GM12878 (cell line): ENCODE results near the gene BARX2.

Source experiments
- CTCF ChIP-seq, 3 experiments: IDR thresholded peaks in 2 of 3; conservative IDR thresholded peaks in 1 of 3; 2 replicates each; pipeline ENCODE4 v1.5.1; 2011; ENCODE audit warnings: low read depth in 3 of 3, low read length in 3 of 3, mild to moderate bottlenecking in 3 of 3, control low read depth in 2 of 3, moderate library complexity in 2 of 3, inconsistent platforms in 1 of 3, mixed read lengths in 1 of 3; ENCODE audit not compliant: control insufficient read depth in 2 of 3, insufficient read depth in 1 of 3; ENCODE audit errors: extremely low read depth in 1 of 3
- E2F4 ChIP-seq: IDR thresholded peaks from 2 replicates; pipeline ENCODE4 v1.6.1; 2012; ENCODE audit warnings: low read depth, low read length, improper control_type of control experiment
- E4F1 ChIP-seq: fragments of 450-650 bp; IDR thresholded peaks from 2 replicates; pipeline ENCODE4 v1.6.1; 2018; ENCODE audit warnings: borderline replicate concordance, mild to moderate bottlenecking; ENCODE audit not compliant: partially characterized antibody
- EZH2 ChIP-seq: IDR thresholded peaks from 2 replicates; pipeline ENCODE4 v1.6.1; 2012; ENCODE audit warnings: low read depth, mild to moderate bottlenecking, control low read depth, inconsistent platforms, low read length, borderline replicate concordance; ENCODE audit not compliant: control insufficient read depth
- FOXM1 ChIP-seq: IDR thresholded peaks from 2 replicates; pipeline ENCODE4 v1.6.1; 2012; ENCODE audit warnings: low read depth, mild to moderate bottlenecking, inconsistent platforms, low read length, moderate library complexity
- LARP7 ChIP-seq: fragments of 450-650 bp; IDR thresholded peaks from 2 replicates; pipeline ENCODE4 v1.6.1; 2017; ENCODE audit warnings: mild to moderate bottlenecking
- RAD21 ChIP-seq: IDR thresholded peaks from 2 replicates; pipeline ENCODE4 v1.6.1; 2011; ENCODE audit warnings: mild to moderate bottlenecking, low read depth, low read length, moderate library complexity; ENCODE audit not compliant: insufficient read depth
- REST ChIP-seq: IDR thresholded peaks from 2 replicates; pipeline ENCODE4 v1.6.1; 2012; ENCODE audit warnings: mild to moderate bottlenecking, low read depth, low read length
- SIN3A ChIP-seq: IDR thresholded peaks from 2 replicates; pipeline ENCODE4 v1.6.1; 2012; ENCODE audit warnings: low read depth, low read length, improper control_type of control experiment
- TF ChIP-seq, protein P1 (sequence below): fragments of 450-650 bp; IDR thresholded peaks from 2 replicates; pipeline ENCODE4 v1.6.1; 2014; ENCODE audit warnings: mild to moderate bottlenecking

DNA sequence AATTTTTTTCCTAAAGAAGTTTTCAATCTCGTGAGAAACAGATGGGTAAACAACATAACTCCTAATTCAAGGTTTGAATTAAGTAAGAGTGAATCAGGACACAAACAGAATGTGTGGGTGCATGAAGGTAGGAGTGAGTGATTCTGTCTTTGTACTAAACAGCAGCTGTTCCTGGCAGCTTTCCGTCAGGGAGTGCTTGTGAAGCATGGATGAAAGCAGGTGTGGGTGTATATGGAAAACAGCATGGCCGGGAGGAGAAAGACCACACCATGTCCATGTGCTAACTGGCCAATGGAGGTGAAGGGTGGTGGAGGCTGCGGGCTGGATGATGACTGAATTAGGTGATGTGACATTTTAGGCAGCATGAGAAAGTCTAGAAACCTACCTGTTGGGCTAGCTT lies 49.6 kb downstream of the BARX2 start:
- TF ChIP-seq SIN3A (no peak), RAD21 (no peak), CTCF (IDR thresholded peaks at IDR 0.05 in 2 of 3, conservative IDR thresholded peaks at IDR 0.05 in 1 of 3; ENCODE audit: control insufficient read depth in 2 of 3, extremely low read depth in 1 of 3, insufficient read depth in 1 of 3, low read depth in 3 of 3, low read length in 3 of 3) (no peak), E4F1 (no peak), E2F4 (no peak), EZH2 (no peak), REST (no peak), FOXM1 (no peak), LARP7 (no peak)
- TF ChIP-seq, protein P1, sequence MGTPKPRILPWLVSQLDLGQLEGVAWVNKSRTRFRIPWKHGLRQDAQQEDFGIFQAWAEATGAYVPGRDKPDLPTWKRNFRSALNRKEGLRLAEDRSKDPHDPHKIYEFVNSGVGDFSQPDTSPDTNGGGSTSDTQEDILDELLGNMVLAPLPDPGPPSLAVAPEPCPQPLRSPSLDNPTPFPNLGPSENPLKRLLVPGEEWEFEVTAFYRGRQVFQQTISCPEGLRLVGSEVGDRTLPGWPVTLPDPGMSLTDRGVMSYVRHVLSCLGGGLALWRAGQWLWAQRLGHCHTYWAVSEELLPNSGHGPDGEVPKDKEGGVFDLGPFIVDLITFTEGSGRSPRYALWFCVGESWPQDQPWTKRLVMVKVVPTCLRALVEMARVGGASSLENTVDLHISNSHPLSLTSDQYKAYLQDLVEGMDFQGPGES, result no peak
